Measurements from ENCODE around the gene ALG3.

Gene ALG3

DNA sequence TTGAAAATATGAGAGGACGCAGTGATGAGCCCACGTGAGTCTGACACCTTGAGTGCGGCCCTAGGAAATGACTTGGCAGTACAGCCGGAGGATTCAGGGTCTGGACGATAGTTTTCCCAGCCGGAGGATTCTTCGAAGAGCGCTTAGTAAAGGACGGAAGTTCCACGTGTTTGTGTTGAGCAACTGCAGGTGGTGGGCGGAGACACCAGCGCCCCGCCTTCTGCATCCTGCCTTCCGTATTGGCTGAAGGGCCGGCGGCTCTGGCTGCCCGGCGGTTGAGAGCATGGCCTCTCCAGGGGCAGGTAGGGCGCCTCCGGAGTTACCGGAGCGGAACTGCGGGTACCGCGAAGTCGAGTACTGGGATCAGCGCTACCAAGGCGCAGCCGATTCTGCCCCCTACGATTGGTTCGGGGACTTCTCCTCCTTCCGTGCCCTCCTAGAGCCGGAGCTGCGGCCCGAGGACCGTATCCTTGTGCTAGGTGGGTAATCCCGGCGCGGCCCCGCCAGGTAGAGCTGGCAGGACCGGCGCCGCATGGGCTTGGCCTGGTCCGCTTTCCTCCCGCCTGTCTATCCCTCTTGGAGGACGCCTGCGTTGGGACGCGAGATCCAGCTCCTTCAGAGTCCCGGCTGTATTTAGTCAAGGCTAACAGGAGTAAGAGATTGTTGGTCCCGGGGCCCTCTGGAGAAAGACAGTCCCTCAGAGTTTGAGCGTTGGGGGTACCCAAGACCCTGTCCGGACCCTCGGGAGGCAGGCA lies 827 bp upstream of the ALG3 start, which contains the start of gene EEF1AKMT4:
EEF1AKMT4 (plus strand) TSS at position 261 of the 755 bp plus-strand sequence; CDS start at position 284, 23 bp downstream.
- no peaks in the 10 kb centered on the region for H3K27me3 Mint-ChIP-seq
- H3K9me3 Mint-ChIP-seq: no peaks in the 10 kb centered on the region
- ATAC-seq (ENCODE audit: low read depth): peak; percentile 81
- peaks cover 12% of the 10 kb centered on the region for H3K36me3 Mint-ChIP-seq
- H3K27ac Mint-ChIP-seq: peak within 1 kb of the TSS; percentile 93
- H3K4me3 Mint-ChIP-seq: peak within 1 kb of the TSS; percentile 97
- H3K4me1 Mint-ChIP-seq: peaks cover 11% of the 10 kb centered on the region
- peak; percentile 86 to 89 for DNase-seq (ENCODE audit: low spot score in 2 of 2)

GRCh38 chr3:184242297-184242685 lies 6.5 kb downstream of the ALG3 start:
- no peak overlapping the region for H3K27ac Mint-ChIP-seq
- no peak overlapping the region for H3K4me3 Mint-ChIP-seq

GRCh38 chr3:184241447-184242296 lies 7.1 kb downstream of the ALG3 start:
- H3K36me3 Mint-ChIP-seq: peaks cover 30% of the 10 kb centered on the region
- H3K4me1 Mint-ChIP-seq: peaks cover 8% of the 10 kb centered on the region
- DNase-seq (ENCODE audit: low spot score in 2 of 2): no peak
- no peak overlapping the region for H3K27ac Mint-ChIP-seq
- ATAC-seq (ENCODE audit: low read depth): peak; percentile 65
- H3K9me3 Mint-ChIP-seq: peaks cover 2% of the 10 kb centered on the region
- peak overlapping the region; percentile 32 for H3K4me3 Mint-ChIP-seq
- H3K27me3 Mint-ChIP-seq: peaks cover 2% of the 10 kb centered on the region

More at GRCh38 chr3:184242297-184242685, 6.5 kb downstream of the ALG3 start:
- ATAC-seq (ENCODE audit: low read depth): no peak
- Mint-ChIP-seq H3K9me3 (peaks cover 2% of the 10 kb centered on the region), H3K27me3 (peaks cover 2% of the 10 kb centered on the region), H3K4me1 (peaks cover 8% of the 10 kb centered on the region), H3K36me3 (peaks cover 30% of the 10 kb centered on the region)
- DNase-seq (ENCODE audit: low spot score in 2 of 2): no peak

DNA sequence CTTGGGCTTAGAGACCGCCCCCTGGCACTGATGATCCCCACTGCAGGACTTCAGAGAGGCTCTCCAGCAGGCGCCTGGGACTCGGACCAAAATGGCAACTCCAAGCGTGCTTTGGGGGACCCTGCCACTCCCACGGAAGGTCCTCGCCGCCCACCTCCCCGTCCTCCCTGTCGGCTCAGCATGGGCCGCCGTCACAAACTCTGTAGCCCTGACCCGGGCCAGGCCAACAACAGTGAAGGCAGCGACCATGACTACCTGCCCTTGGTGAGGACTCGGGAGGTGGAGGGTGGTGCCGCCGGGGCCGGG lies 7.7 kb downstream of the ALG3 start:
- Mint-ChIP-seq H3K4me1 (peaks cover 7% of the 10 kb centered on the region), H3K27me3 (peaks cover 2% of the 10 kb centered on the region), H3K4me3 (no peak overlapping the region), H3K27ac (no peak overlapping the region), H3K36me3 (peaks cover 30% of the 10 kb centered on the region), H3K9me3 (peaks cover 2% of the 10 kb centered on the region)
- DNase-seq (ENCODE audit: low spot score in 2 of 2) (no peak), ATAC-seq (ENCODE audit: low read depth) (no peak)

DNA sequence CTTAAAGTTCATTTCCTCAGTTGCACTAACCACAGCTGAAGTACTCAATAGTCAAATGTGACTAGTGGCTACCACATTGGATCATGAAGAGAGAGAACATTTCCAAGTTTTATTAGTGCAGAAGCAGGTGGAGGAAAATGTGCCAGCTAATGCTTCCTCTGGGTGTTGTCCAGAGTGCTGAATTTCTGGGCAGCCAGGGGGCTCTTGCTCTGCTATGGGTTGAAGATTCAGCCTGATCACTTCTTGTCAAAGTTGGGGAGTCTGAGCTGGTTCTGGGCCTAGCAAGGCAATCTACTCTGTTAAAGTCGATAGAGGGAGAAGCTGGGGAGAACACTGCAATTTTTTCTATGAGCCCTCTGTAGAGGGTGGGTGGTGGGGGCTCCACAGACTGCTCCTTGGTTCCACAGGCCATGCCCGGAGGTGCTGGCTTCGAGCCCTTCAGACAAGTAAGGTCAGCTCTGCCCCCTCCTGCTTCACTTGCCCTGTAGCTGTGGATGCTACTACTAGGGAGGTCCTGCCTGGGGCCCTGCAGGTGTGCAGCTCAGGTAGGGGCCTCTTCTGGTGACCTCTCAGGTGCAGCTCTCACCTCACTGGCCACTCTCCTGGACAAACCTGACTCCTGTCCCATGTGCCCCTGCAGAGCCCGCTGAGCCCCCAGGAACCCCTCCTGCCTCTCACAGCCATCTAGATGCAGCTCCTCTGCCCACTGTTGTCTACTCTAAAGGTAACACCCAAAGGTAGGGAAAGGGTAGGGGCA lies 8.2 kb downstream of the ALG3 start:
- ATAC-seq (ENCODE audit: low read depth) (no peak), DNase-seq (ENCODE audit: low spot score in 2 of 2) (no peak)
- no peak overlapping the region for H3K27ac Mint-ChIP-seq
- H3K4me1 Mint-ChIP-seq: peaks cover 3% of the 10 kb centered on the region
- H3K27me3 Mint-ChIP-seq: peaks cover 2% of the 10 kb centered on the region
- H3K36me3 Mint-ChIP-seq: peaks cover 25% of the 10 kb centered on the region
- peaks cover 2% of the 10 kb centered on the region for H3K9me3 Mint-ChIP-seq
- H3K4me3 Mint-ChIP-seq: no peak overlapping the region

DNA sequence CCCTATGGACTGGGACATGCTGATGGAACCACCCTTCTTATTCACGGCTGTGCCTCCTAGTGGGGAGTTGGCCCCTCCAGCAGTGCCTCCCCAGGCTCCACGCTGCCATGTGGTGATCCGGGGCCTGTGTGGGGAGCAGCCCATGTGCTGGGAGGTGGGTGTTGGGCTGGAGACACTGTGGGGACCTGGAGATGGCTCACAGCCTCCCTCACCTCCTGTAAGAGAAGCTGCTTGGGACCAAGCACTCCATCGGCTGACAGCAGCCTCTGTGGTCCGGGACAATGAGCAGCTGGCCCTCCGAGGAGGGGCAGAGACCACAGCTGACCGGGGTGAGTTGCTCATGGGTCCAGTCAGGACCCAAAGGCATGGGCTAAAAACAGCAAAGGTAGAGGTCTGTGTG lies 9.1 kb downstream of the ALG3 start:
- Mint-ChIP-seq H3K4me3 (no peak overlapping the region), H3K9me3 (peaks cover 2% of the 10 kb centered on the region), H3K27me3 (peaks cover 2% of the 10 kb centered on the region), H3K4me1 (peaks cover 3% of the 10 kb centered on the region), H3K27ac (no peak overlapping the region), H3K36me3 (peaks cover 19% of the 10 kb centered on the region)
- no peak for DNase-seq (ENCODE audit: low spot score in 2 of 2)
- ATAC-seq (ENCODE audit: low read depth): no peak

DNA sequence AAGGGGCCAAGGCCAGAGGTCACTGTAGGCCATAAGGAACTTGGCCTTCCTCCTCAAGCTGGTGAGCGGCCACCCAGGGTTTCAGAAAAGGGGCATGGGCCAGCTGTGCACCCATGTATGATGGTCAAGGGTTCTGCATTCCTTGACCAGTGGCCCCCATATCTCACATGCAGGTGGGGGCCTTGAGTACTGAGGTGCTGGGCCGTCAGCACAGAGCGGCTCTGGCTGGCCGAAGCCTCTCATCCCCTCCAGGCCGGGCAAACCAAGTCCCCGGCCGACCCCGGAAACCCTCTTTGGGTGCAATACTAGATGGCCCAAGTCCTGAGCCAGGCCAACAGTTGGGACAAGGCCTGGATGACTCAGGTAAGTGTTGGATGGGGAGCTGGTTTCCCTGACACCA lies 9.5 kb downstream of the ALG3 start:
- Mint-ChIP-seq H3K36me3 (peaks cover 15% of the 10 kb centered on the region), H3K27me3 (peaks cover 2% of the 10 kb centered on the region), H3K4me1 (peaks cover 3% of the 10 kb centered on the region), H3K27ac (no peak overlapping the region), H3K4me3 (no peak overlapping the region), H3K9me3 (peaks cover 2% of the 10 kb centered on the region)
- no peak for DNase-seq (ENCODE audit: low spot score in 2 of 2)
- ATAC-seq (ENCODE audit: low read depth): no peak

GRCh38 chr3:184238246-184238818 lies 10.4 kb downstream of the ALG3 start:
- Mint-ChIP-seq H3K27ac (no peak overlapping the region), H3K36me3 (peaks cover 11% of the 10 kb centered on the region), H3K9me3 (peaks cover 2% of the 10 kb centered on the region), H3K27me3 (peaks cover 2% of the 10 kb centered on the region), H3K4me3 (no peak overlapping the region), H3K4me1 (peaks cover 3% of the 10 kb centered on the region)
- no peak for ATAC-seq (ENCODE audit: low read depth)
- DNase-seq (ENCODE audit: low spot score in 2 of 2): no peak

DNA sequence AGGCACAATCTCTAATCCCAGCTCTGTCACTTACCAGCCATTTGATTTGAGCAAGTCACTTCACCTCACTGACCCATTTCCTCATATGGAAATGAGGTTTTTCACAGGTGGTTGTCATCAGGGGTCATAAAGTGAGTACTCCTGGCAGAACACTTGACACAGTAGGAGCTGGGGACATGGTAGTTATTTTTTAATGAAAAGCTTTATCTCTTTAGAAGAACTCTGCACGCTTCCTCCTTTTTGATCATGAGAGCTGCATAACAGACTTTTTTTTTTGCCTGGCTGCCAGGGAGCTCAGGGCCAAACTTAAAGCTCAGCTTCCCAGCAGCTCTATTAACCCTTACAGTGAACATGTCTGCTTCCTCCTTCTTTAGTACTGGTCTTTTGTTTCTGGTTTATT lies 11.0 kb downstream of the ALG3 start:
- ATAC-seq (ENCODE audit: low read depth): no peak
- peaks cover 5% of the 10 kb centered on the region for H3K27me3 Mint-ChIP-seq
- no peak overlapping the region for H3K27ac Mint-ChIP-seq
- no peak for DNase-seq (ENCODE audit: low spot score in 2 of 2)
- H3K36me3 Mint-ChIP-seq: peaks cover 10% of the 10 kb centered on the region
- H3K9me3 Mint-ChIP-seq: peaks cover 2% of the 10 kb centered on the region
- H3K4me3 Mint-ChIP-seq: no peak overlapping the region
- H3K4me1 Mint-ChIP-seq: peaks cover 3% of the 10 kb centered on the region

DNA sequence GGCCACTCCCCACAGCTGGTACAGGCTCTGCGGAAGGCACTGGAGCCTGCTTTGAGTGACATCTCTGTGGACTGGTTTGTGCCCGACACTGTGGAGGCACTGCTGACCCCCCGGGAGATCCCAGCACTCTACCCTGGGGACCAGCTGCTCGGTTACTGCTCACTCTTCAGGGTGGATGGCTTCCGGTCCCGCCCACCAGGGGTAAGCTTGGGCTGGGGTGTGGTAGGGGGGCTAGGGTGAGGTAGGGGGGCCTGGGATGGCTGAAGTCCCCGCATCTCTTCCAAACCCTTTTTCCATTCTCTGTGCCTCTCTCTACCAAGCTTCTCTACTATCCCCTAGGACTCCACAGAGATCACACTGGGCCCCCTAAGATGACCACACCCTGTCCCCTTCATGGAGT lies 11.6 kb downstream of the ALG3 start:
- no peak overlapping the region for H3K4me3 Mint-ChIP-seq
- DNase-seq (ENCODE audit: low spot score in 2 of 2) (no peak), ATAC-seq (ENCODE audit: low read depth) (no peak)
- peaks cover 2% of the 10 kb centered on the region for H3K9me3 Mint-ChIP-seq
- no peak overlapping the region for H3K27ac Mint-ChIP-seq
- peaks cover 10% of the 10 kb centered on the region for H3K27me3 Mint-ChIP-seq
- H3K36me3 Mint-ChIP-seq: peaks cover 4% of the 10 kb centered on the region
- peaks cover 3% of the 10 kb centered on the region for H3K4me1 Mint-ChIP-seq

DNA sequence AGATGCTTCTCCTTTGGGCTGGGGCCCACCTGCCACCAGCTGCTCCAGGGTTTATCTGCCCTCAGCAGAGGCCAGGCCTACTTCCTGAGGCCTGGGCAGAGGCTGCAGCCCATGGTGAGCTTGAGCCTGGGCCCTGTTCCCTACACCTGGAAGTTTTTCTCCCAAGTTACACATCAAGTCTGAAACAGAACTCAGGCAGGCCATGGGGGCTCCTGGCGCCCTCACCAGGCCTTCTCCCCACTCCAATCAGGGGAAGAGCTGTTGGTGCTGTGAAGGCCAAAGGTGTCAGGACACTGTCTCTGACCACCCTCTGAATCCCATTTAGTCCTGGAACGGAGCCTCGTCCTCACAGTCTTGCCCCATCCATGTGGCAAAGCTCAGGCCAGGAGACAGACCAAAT lies 12.1 kb downstream of the ALG3 start:
- Mint-ChIP-seq H3K27ac (no peak overlapping the region), H3K4me3 (no peak overlapping the region), H3K27me3 (peaks cover 11% of the 10 kb centered on the region), H3K36me3 (peaks cover 2% of the 10 kb centered on the region), H3K4me1 (peaks cover 3% of the 10 kb centered on the region), H3K9me3 (peaks cover 2% of the 10 kb centered on the region)
- no peak for ATAC-seq (ENCODE audit: low read depth)
- DNase-seq (ENCODE audit: low spot score in 2 of 2): no peak

GRCh38 chr3:184236033-184236410 lies 12.7 kb downstream of the ALG3 start:
- Mint-ChIP-seq H3K27me3 (peaks cover 16% of the 10 kb centered on the region), H3K9me3 (peaks cover 2% of the 10 kb centered on the region), H3K4me1 (peaks cover 6% of the 10 kb centered on the region), H3K27ac (no peak overlapping the region), H3K4me3 (no peak overlapping the region), H3K36me3 (peaks cover 2% of the 10 kb centered on the region)
- ATAC-seq (ENCODE audit: low read depth) (no peak), DNase-seq (ENCODE audit: low spot score in 2 of 2) (no peak)

DNA sequence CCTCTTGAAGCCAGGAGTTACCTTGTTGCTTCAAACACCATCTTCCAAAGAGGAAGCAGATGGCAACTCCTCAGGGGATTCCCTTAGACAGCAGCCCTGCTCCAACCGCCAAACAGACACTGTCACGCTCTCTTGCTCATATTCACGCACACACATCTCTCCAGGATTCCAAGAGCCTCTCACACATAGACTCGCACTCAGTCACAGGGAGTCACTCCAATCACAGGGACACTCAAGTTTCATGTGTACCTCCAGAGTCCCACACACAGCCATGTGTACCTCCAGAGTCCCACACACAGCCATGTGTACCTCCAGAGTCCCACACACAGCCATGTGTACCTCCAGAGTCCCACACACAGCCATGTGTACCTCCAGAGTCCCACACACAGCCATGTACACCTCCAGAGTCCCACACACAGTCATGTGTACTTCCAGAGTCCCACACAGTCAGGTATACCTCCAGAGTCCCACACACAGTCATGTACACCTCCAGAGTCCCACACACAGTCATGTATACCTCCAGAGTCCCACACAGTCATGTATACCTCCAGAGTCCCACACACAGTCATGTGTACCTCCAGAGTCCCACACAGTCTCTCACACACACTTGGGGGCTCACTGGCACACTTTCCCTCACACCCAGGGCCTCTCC lies 13.3 kb downstream of the ALG3 start:
- peaks cover 2% of the 10 kb centered on the region for H3K9me3 Mint-ChIP-seq
- peaks cover 18% of the 10 kb centered on the region for H3K27me3 Mint-ChIP-seq
- H3K36me3 Mint-ChIP-seq: peaks cover 2% of the 10 kb centered on the region
- peaks cover 8% of the 10 kb centered on the region for H3K4me1 Mint-ChIP-seq
- no peak overlapping the region for H3K4me3 Mint-ChIP-seq
- ATAC-seq (ENCODE audit: low read depth) (no peak), DNase-seq (ENCODE audit: low spot score in 2 of 2) (no peak)
- H3K27ac Mint-ChIP-seq: no peak overlapping the region
